Endothelial cell of umbilical vein (primary cell): Measurements from ENCODE around the gene KANSL1L.

ENCODE experiments used
- CTCF ChIP-seq, 2 donors: IDR thresholded peaks; 1 replicate in 1 of 2; 2 replicates in 1 of 2; pipeline ENCODE4 v1.5.1; 2011; ENCODE audit warnings: low read length in 2 of 2, mild to moderate bottlenecking in 2 of 2, moderate library complexity in 2 of 2, control low read depth in 1 of 2, inconsistent platforms in 1 of 2, low read depth in 1 of 2; ENCODE audit not compliant: insufficient read depth in 1 of 2; ENCODE audit errors: extremely low read depth in 1 of 2
- EZH2 ChIP-seq: IDR thresholded peaks from 2 replicates; pipeline ENCODE4 v1.6.1; 2012; ENCODE audit warnings: borderline replicate concordance, low read depth, mild to moderate bottlenecking, moderate library complexity, low read length, inconsistent platforms; ENCODE audit not compliant: severe bottlenecking
- FOS ChIP-seq: IDR thresholded peaks from 2 replicates; pipeline ENCODE4 v1.6.1; 2011; ENCODE audit warnings: mild to moderate bottlenecking, low read length, moderate library complexity, borderline replicate concordance; ENCODE audit not compliant: insufficient read depth
- JUN ChIP-seq: IDR thresholded peaks from 2 replicates; pipeline ENCODE4 v1.6.1; 2011; ENCODE audit warnings: borderline replicate concordance, low read depth; ENCODE audit not compliant: insufficient read length, insufficient read depth
- MAX ChIP-seq: IDR thresholded peaks from 2 replicates; pipeline ENCODE4 v1.6.1; 2011; ENCODE audit not compliant: insufficient read depth, insufficient read length
- POLR2A ChIP-seq: IDR thresholded peaks from 2 replicates; pipeline ENCODE4 v1.6.1; 2012; ENCODE audit warnings: low read depth, mild to moderate bottlenecking, control low read depth, low read length
- POLR2AphosphoS5 ChIP-seq: IDR thresholded peaks from 2 replicates; pipeline ENCODE4 v1.6.1; 2012; ENCODE audit warnings: low read depth, mild to moderate bottlenecking, control low read depth, low read length, moderate library complexity; ENCODE audit not compliant: insufficient read depth

GRCh38 chr2:210035679-210036078, 135.5 kb downstream of the KANSL1L start:
- TF ChIP-seq POLR2A, result no peak
- no peak for TF ChIP-seq POLR2AphosphoS5
- no peak for TF ChIP-seq JUN
- TF ChIP-seq CTCF (IDR thresholded peaks at IDR 0.05; ENCODE audit: extremely low read depth in 1 of 2, insufficient read depth in 1 of 2, low read depth in 1 of 2, low read length in 2 of 2), result no peak
- no peak for TF ChIP-seq EZH2
- TF ChIP-seq MAX, result no peak
- no peak for TF ChIP-seq FOS
